Activated CD4-positive, alpha-beta T cell treated with anti-CD3 and anti-CD28 coated beads, Interleukin-2, amount 50 U/mL, for 16 hours (primary cell): Measurements from ENCODE around the gene LGMN.
A peak's percentile ranks its signal among the peaks of the same experiment; 100 is the strongest.

Experiments
- DNase-seq: peaks from one replicate; pipeline ENCODE4 v3.0.0-alpha.2; 2020

LGMN gene

DNA sequence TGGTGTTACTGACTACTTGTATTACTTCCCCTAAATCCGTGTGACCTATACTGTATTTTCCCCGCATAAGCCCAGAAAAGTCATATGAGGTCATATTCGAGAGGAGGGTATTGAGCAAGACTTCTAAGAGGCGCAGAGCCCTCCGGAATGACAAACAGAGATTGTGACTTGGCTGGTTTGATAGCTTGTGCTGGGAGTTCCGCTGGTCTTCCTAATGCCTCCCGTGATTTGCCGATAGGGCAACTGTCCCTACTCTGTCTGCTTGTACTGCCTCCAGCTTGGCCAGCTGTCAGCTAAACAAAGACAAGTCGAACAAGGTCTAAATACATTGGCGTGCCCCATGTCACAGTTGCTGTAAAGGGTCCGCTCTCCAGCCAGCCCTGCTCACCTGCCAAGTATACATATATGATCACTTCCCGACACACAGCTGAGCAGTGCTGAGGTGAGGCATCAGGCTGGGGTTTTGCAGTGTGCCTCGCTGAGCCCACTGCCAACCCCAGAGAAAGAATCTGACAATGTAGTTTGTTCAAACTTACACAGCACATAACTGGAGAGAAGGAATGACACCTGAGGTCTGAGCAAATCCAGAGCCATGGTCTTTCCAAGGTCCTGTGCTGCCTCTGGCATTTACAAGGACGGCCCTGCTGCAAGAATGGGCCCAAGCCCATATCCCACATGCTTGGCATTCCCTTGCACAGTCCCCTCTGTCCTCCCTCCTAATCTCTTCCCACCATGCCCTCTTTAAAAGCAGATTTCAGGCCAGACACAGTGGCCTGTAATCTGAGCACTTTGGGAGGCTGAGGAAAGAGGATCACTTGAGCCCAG is 23.7 kb downstream of the LGMN start:
- no peak for DNase-seq

- no peak for DNase-seq
Observed at GRCh38 chr14:92719890-92720323, 28.5 kb downstream of the LGMN start.

DNA sequence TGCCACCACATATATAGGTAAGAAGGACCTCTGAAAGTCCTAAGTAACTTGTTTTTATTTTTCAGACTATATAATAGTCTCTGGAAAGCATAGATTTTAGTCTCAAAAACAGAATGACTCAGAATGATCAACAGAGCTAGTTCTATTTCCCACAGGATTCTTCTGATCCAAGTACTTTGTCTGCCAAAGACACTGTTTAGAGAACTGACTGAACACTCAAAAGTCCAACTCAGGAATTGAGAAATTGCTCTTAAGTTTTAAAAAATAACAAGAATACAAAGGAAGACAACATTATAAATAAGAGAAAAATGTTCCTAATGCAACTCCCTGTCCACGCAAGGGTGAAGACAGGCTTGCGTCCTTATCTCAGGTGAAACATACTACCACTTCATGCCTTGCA is 29.0 kb downstream of the LGMN start:
- no peak for DNase-seq

DNA sequence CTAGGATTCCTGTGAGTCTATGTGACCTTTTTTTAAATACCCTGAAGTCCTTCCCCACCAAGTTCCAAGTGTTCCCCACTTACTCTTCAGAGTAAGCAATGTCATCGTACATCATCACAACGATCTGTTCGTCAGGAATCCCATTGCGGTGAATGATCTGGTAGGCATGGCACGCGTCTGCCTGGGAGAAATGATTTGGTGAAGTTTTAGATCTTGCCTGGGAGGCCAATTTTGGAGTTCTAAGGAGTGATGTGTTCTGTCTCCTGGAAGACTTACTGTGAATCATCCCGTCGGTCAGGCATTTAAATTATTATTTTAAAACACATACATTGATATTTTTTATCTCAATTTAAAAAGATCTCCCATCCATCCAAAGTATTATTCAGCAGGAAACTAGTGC is 29.8 kb downstream of the LGMN start:
- no peak for DNase-seq

DNA sequence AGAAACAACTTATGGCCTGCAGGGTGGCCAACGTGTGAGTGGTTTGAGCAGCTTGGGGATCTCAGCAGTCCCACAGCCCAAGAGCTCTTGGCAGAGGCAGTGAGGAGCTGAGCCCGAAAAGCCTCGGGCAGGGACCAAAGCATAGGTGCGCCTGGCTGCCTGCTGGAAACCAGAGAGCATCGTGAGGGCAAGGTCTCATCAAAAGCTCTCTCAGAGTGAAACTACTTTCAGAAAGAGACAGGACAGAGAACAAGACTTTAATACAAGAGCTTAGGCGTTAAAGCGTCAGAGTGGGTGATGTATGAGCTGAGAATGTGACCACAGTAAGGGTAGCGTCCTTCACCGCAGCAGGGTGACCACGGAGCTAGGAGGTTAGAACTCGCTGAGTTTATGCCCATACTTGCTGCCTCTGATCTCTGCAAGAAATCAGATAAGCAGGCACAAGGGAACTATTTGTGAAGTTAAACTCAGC is 30.8 kb downstream of the LGMN start:
- peak; percentile 48 for DNase-seq

GRCh38 chr14:92716131-92716530 is 32.3 kb downstream of the LGMN start:
- DNase-seq = no peak

GRCh38 chr14:92714739-92715307 is 33.6 kb downstream of the LGMN start:
- DNase-seq = peak; percentile 86

- DNase-seq = no peak
Observed at GRCh38 chr14:92712654-92713051, 35.8 kb downstream of the LGMN start.

GRCh38 chr14:92711976-92712653 is 36.3 kb downstream of the LGMN start:
- DNase-seq = no peak

- no peak for DNase-seq
Observed at GRCh38 chr14:92710001-92710341, 38.5 kb downstream of the LGMN start.

GRCh38 chr14:92709340-92710000 is 39.0 kb downstream of the LGMN start:
- no peak for DNase-seq

DNA sequence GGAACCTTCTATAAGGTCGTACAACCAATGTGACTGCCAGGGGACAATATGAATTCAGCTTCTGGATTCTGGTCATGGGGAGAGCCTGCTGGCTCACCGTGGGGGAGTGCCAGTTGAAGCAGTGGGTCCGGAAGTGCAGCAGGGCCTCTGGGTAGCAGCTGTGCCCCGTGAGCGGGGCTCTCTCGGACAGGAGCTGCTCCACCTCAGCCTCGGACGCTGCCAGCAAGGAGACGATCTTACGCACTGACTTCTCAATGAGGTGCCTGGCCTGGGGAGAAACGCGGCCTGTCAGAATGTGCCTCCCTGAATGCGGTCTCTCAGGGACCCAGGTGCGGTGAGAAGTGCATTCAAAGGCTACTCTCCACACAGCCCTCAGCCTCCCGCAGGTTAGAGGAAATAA is 42.0 kb downstream of the LGMN start:
- no peak for DNase-seq

DNA sequence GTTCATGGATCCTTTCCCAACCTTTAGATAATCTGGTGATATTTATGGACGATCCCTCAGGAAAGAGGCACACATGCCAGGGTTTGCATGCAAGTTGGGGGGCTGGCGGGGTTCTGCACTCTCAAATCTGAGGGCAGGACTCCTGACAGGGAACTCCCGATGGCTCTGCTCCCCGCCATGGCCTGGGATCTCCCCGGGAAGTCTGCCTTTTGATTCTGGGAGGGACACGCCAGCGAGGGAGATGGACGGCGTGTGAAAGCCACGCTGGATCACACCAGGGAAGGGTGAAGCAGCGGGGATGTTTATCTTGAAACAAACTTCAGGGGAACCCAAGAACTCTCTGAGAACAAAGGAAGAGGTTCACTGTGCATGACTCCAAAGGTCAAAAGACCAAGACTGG is 43.6 kb downstream of the LGMN start:
- no peak for DNase-seq

GRCh38 chr14:92704036-92704804 is 44.2 kb downstream of the LGMN start:
- no peak for DNase-seq

GRCh38 chr14:92703516-92703915 is 44.9 kb downstream of the LGMN start:
- DNase-seq = no peak

GRCh38 chr14:92702441-92702918 is 45.9 kb downstream of the LGMN start:
- DNase-seq = no peak

GRCh38 chr14:92701826-92702225 is 46.6 kb downstream of the LGMN start:
- no peak for DNase-seq

- DNase-seq = no peak
Observed at GRCh38 chr14:92698393-92698792, 50.0 kb downstream of the LGMN start.

DNA sequence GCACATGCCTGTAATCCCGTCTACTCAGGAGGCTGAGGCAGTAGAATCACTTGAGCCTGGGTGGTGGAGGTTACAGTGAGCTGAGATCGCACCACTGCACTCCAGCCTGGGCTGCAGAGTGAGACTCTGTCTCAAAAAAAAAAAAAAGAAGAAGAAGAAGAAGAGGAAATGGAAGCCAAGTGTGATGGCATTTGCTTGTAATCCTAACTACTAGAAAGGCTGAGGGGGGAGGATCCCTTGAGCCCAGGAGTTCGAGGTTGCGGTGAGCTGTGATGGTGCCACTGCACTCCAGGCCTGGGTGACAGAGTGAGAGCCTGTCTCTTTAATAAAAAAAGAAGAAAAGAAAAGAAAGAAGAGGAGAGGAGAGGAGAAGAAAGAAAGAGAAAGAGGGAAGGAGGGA is 52.1 kb downstream of the LGMN start:
- no peak for DNase-seq

- DNase-seq = no peak
Observed at GRCh38 chr14:92695562-92695961, 52.9 kb downstream of the LGMN start.

DNA sequence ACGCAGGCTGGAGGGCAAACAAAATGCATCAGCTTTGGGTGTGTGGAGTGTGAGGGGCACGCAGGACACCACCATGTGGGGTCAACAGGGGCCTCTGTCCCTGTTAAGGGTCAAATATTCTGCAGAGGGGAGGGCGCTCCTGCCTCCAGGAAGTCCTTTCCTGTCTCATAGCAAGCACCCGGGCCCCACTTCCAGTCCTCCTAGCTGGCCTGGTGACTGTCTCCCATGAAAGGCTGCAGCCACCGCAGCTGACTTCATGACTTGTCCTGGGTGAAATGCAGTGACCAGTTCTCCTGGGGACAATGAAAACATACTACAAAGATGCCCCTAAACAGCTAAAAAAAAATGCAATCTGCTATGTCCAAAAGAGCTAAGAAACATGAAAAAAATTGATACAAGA is 53.6 kb downstream of the LGMN start:
- no peak for DNase-seq

DNA sequence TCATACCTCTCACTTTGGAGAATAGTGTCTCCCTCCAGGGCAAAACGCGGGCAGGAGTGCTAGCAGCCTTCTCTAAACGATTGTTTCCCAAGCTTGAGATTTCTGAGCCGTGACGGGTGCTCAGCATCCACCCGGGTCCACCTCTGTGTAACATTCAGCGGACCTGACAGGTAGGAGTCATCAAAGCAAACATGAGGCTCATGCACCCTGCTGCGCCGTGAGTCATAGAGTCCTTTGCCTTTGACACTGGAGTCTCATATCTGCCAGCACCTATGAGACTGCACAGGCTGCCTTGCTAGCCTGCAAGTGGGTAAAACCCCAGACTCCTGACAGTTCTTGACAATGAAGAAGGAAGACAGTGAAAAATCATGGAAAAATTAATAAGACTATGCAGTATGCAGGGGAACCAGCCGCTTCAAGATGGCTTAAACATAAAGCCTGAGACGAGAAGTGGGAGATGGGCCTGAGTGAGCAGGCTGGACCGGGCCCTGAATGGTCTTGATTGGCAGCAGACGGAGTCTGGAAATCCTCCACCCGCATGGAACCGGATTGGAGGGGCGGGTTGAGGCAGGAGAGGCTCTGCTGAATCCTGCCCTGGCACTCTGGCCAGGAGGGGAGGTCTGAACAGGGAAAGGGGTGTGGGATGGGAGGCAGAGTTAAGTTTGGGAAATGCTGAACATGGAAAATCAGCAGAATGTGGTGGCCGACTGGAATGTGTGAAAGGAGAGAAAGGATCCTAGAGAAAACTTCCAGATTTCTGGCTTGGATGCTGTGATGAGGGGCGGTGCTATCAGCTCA is 54.2 kb downstream of the LGMN start:
- DNase-seq = no peak
